ENCODE data around the gene HAND2.
A peak's percentile ranks its signal among the peaks of the same experiment; 100 is the strongest.

HAND2 gene

GRCh38 chr4:173519111-173520101, 10.6 kb downstream of the HAND2 start:
- DNase-seq: no peak

GRCh38 chr4:173518425-173519102, 11.5 kb downstream of the HAND2 start:
- DNase-seq: no peak

- DNase-seq: no peak
Measured at GRCh38 chr4:173517781-173518424, 12.1 kb downstream of the HAND2 start.

GRCh38 chr4:173516621-173517524, 13.2 kb downstream of the HAND2 start:
- DNase-seq: peak; percentile 46

GRCh38 chr4:173515458-173515857, 14.6 kb downstream of the HAND2 start:
- DNase-seq: no peak

- DNase-seq: no peak
Measured at GRCh38 chr4:173514641-173515217, 15.3 kb downstream of the HAND2 start.

- no peak for DNase-seq
Measured at GRCh38 chr4:173513651-173514050, 16.4 kb downstream of the HAND2 start.

- DNase-seq: no peak
Measured at GRCh38 chr4:173511787-173512361, 18.2 kb downstream of the HAND2 start.

- DNase-seq: peak; percentile 77
Measured at GRCh38 chr4:173509036-173510001, 20.7 kb downstream of the HAND2 start.

GRCh38 chr4:173508386-173509035, 21.5 kb downstream of the HAND2 start:
- DNase-seq: no peak

- no peak for DNase-seq
Measured at GRCh38 chr4:173507471-173508385, 22.3 kb downstream of the HAND2 start.

- DNase-seq: no peak
Measured at GRCh38 chr4:173506597-173507211, 23.3 kb downstream of the HAND2 start.

GRCh38 chr4:173505924-173506518, 24.0 kb downstream of the HAND2 start:
- DNase-seq: peak; percentile 60

- no peak for DNase-seq
Measured at GRCh38 chr4:173504181-173504503, 25.9 kb downstream of the HAND2 start.

GRCh38 chr4:173503330-173504180, 26.5 kb downstream of the HAND2 start:
- no peak for DNase-seq

GRCh38 chr4:173502282-173502681, 27.7 kb downstream of the HAND2 start:
- no peak for DNase-seq

- DNase-seq: no peak
Measured at GRCh38 chr4:173501592-173502150, 28.4 kb downstream of the HAND2 start.

Measured in left hindlimb (tissue), 1 donor.